Dermis microvascular lymphatic vessel endothelial cell (primary cell): ENCODE data around the gene ATAD3C. TPM values are rescaled to one million over a fixed set of nuclear protein-coding genes. Genes with fewer than 3 reads are reported as not detected.
"Not testable (repeated sequence)": the region's sequence is repeated elsewhere in the genome, so short reads cannot be mapped to it uniquely, and the experiment has no call there.

Experiments
- DNase-seq, 2 donors: peaks; one replicate each; pipeline versions ENCODE4 v3.0.0 to v3.0.0-alpha.2; 2010; ENCODE audit warnings: low read depth in 2 of 2
- total RNA-seq: library from RNA; depleted of rRNA; stranded (reverse); fragments of >200 nt; gene quantifications from 2 replicates; pipeline ENCODE4 v1.2.1, GENCODE V29; 2014

Gene ATAD3C
- total RNA-seq, 1 donor from 2014 or later: 0.39 TPM

GRCh38 chr1:1418464-1419362 lies 30.8 kb upstream of the ATAD3C start:
- DNase-seq: no peak

GRCh38 chr1:1419363-1419812 lies 30.1 kb upstream of the ATAD3C start:
- no peak for DNase-seq

DNA sequence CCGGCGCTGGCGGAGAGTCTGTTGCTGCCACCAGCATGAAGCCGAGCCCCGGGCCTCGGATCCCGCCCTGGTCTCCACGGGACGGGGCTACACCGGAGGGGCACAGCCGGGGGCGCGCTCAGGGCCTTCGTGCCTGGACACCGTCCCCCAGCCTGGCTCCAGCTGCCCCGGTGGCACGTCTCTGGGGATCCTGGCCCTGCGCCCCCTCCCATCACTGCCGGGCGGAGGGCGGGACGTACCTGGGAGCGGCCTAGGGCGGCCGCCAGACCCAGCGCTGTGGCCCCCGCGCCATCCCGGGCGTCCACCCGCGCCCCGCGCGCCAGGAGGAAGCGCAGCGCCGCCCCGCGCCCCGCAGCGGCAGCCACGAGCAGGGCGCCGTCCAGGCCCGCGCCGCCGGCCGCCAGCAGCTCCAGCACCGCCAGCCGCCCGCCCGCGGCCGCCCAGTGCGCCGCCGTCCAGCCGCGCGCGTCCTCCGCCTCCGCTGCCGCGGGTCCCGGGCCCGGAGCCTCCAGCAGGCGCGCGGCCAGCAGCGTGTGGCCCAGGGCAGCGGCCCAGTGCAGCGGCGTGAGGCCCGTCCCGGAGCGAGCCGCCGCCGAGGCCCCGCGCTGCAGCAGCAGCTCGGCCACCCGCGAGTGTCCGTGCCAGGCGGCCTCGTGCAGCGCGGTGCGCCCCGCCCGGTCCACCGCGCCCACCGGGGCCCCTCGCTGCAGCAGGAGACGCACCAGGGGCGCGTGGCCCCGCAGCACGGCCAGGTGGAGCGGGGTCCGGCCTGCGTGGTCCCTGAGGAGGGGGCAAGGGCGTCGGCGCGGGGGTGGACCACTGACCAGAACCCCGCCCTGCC lies 29.5 kb upstream of the ATAD3C start:
- DNase-seq: peak in 1 of 2 donors; percentile 38

GRCh38 chr1:1420654-1421141 lies 28.8 kb upstream of the ATAD3C start:
- no peak for DNase-seq

- no peak for DNase-seq
These were observed 28.2 kb upstream of the ATAD3C start, which contains the start of gene ANKRD65 for GRCh38 chr1:1421147-1421906. Gene ANKRD65, minus strand, starts transcription at chr1:1421276. Its CDS starts 271 bp downstream, at chr1:1421005.

- no peak for DNase-seq
These were observed 27.5 kb upstream of the ATAD3C start for GRCh38 chr1:1421907-1422464.

DNA sequence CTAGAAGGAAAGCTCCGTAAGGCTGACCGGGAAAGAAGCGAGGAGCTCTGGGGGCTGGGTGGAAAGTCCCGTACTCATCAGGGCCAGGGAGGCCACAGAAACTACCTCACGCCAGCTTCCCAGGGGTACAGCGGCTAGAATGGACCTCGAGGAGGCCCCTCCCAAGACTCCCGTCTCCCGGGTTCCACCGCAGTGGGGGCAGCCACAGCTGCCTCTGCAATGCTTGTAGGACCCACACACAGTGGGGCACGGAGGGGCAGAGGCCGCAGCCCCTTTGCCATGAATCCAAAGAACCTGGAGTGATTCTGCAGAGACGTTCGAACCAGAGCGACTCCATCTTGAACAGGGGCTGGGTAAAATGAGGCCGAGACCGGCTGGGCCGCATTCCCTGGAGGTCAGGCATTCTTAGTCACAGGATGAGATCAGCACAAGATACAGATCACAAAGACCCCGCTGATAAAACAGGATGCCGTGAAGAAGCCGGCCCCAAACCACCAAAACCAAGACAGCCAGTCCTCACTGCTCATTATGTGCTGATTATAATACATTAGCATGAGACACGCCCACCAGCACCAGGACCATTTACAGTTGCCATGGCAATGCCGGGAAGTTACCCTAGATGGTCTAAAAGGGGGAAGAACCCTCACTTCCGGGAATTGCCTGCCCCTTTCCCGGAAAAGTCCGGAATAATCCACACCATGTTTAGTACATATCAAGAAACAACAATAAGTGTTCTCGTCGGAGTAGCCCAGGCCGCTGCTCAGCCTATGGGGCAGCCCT lies 26.8 kb upstream of the ATAD3C start:
- no peak for DNase-seq

- DNase-seq: no peak
These were observed 26.3 kb upstream of the ATAD3C start for GRCh38 chr1:1423245-1423597.

DNA sequence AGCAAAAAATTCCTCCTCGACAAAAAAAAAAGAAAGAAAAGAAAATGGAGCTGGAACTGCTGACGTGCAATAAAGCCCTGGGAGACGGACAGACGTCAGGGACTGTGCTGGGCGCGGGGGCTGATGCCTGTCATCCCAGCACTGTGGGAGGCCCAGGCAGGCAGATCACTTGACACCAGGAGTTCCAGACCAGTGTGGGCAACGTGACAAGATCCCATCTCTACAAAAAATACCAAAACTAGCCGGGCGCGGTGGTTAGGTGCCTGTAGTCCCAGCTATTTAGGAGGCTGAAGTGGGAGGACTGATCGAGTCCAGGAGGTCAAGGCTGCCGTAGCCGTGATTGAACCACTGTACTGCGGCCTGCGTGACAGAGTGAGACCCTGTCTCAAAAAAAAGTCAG lies 24.8 kb upstream of the ATAD3C start:
- DNase-seq: no peak

GRCh38 chr1:1425426-1425752 lies 24.1 kb upstream of the ATAD3C start:
- DNase-seq: no peak

GRCh38 chr1:1425753-1426495 lies 23.6 kb upstream of the ATAD3C start:
- no peak for DNase-seq

DNA sequence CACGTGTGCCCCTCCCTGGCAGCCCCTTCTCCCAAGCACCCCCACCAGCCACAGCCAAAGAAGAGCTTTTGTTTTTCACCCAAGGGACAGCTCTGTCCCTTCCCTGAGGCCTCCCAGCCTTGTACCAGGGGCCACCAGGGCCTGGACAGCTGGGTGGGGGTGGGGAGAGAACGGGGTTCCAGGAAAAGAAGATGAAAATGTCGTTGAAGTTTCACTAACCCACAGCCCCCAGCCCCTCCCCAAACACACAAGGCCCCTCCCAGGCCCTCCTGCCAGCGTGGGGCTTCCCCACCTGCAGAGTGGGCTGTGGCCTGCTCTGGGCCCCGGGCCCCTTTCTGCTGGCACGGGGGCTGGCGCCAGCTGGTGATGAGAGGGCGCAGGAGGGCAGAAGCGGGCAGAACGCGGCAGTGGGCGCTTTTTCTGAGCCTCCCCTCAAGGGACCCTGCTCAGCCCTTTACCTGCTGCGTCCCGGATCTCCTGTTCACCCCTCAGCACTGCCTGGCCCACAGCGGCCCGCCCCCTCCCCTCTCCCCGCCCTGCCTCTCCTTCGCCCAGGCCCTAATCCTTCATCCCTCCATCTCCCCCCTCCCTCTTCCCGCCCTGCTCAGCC lies 22.9 kb upstream of the ATAD3C start:
- DNase-seq: no peak

DNA sequence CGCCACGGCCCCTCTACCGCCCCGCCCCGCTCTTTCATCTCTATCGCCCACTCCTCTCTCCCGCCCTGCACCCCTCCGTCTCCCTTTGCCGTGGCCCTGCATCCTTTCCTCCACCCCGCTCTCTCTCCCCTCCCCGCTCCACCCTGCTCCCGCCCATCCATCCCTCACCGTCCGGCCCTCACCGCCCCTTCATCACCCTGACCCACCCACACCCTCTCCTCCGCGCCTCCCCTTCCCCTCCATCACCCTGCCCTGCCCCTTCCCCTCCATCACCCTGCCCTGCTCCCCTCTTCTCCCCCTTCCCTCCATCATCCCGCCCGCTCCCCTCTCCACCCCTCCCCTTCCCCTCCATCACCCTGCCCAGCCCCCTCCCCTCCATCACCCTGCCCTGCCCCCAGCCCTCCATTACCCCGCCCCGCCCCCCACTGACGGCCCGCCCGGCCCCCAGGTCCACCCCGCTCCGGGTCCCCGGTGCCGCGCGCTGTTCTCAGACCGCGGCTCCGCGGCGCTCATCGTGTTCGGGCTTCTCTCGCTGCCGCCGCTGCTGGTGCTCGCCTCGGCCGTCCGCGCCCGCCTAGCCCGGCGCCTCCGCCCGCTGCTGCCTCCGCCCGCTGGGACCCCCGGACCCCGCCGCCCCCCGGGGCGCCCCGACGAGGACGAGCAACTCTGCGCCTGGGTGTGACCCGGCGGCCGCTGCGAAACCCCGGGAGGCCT lies 22.2 kb upstream of the ATAD3C start:
- no peak for DNase-seq

- DNase-seq: no peak
These were observed 21.7 kb upstream of the ATAD3C start for GRCh38 chr1:1427820-1428148.

GRCh38 chr1:1428174-1428573 lies 21.3 kb upstream of the ATAD3C start:
- DNase-seq: no peak

- not testable (repeated sequence) for DNase-seq
These were observed 20.5 kb upstream of the ATAD3C start for GRCh38 chr1:1428967-1429366.

DNA sequence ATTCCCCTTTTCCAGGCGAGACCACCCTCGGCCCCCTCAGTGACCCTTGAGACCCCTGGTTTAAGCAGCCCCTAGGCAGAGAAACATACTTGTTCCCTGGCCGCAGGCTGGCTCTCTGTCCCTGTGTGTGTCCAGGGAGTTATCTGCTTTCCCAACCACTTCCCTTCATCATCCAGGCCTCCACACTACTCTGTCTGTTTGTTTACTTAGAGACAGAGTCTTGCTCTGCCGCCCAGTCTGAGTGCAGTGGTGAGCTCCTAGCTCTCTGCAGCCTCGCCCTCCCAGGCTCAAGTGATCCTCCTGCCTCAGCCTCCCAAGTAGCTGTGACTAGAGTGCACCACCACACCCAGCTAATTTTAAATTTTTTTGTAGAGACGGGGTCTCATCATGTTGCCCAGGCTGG lies 19.8 kb upstream of the ATAD3C start:
- DNase-seq: peak; percentile 60 to 74

- peak; percentile 60 to 93 for DNase-seq
These were observed 19.1 kb upstream of the ATAD3C start for GRCh38 chr1:1430114-1430982.
